HG02884 (cell line): ENCODE results near the gene TMEM150B.

ENCODE experiments used
- ATAC-seq: cut with Tn5 transposase; IDR thresholded peaks from one replicate; pipeline ENCODE4 v1.9.1; 2021; ENCODE audit warnings: mild to moderate bottlenecking, moderate library complexity; ENCODE audit not compliant: unreplicated experiment

Gene TMEM150B

DNA sequence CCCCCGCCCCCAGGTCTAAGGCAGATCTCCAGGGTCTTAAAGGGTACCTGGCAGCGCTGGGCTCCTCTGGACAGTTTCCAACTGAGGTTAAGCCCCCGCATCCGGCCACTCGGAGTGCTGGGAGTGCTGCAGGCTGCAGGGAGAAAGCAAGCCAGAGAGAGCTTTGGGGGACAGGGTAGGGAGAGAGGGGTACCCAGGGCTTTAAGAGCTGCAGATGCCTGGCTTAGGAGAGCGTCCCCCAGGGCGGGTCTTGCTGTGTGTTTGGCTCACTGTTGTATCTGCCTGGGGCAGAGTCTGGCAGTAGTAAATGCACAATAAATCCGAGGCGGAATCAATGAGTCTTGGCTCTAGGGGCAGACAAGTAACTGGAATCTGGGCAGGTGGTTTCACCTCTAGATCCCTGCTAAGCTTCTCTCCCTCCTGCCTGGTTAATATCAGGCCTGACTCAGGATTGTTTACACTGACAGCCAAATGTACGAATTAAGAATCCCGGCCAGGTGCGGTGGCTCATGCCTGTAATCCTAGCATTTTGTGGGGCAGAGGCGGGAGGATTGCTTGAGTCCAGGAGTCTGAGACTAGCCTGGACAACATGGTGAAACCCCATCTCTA is 30.2 kb upstream of the TMEM150B start:
- ATAC-seq = no peak

GRCh38 chr19:55354698-55355212 is 29.6 kb upstream of the TMEM150B start, which contains the start of gene COX6B2:
Gene COX6B2 (minus strand): TSS chr19:55354719. CDS start chr19:55354521, 198 bp downstream.
- no peak for ATAC-seq

DNA sequence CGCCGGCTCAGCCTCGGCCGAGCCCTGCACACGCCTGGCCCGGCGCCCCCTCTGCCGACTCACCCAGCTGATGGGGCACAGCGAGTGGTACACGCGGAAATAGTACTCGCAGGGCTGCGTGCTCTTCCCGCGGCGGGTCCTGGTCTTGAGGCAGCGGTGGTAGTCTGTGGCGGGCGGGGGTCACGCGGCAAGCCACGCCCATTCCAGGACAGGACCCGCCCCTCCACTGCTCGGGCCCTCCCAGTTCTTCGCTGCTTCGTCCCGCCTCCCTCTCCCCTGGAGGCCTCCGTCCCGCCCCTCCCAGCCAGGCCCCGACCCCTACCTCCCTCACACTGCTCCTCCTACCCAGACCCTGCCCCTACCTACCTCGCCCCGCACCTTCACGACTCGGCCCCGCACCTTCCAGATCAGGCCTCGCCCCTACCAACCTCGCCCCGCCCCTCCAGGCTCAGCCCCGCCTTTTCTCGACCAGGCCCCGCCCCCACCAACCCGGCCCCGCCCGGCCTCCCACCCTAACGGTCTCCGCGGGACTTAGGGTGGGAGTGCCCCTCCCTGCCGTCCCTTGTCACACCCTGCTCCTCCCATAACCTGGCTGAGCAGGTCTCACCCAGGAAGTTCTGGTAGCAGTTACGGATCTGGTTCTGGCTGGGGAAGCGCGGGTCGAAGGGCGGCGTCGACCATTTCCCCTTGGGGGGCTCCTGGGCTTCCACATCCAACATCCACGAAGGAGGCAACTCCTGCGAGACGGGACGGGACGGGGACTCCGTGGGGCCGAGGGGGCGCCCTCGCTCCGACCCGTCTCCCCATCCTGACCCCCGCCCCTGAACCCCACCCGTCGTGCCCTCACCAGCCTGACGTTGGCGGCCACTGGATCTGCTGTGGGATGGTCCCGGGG is 28.9 kb upstream of the TMEM150B start:
- no peak for ATAC-seq

- ATAC-seq = no peak
These were observed 28.2 kb upstream of the TMEM150B start for GRCh38 chr19:55353356-55353802.

- no peak for ATAC-seq
These were observed 27.5 kb upstream of the TMEM150B start for GRCh38 chr19:55352549-55353145.

DNA sequence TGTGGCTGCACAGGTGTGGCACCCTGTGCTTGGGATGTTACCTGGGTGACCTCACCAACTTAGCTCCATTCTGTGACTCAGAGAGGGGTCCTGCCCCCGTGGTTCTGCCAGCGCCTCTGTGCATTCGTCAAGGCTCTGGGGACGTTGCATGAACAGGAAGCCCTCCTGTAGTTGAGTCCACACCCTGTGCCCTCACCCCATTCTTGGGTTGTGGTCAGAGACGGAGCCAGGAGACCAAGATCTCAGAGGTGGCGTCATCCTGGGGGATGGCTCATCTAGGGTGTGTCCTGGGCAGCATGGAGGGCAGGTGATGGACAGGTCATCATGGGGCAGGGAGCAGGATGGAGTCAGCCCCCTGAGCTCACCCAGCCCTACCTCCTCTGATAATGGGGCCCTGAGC is 26.9 kb upstream of the TMEM150B start:
- no peak for ATAC-seq

GRCh38 chr19:55350620-55351315 is 25.6 kb upstream of the TMEM150B start:
- ATAC-seq = no peak

DNA sequence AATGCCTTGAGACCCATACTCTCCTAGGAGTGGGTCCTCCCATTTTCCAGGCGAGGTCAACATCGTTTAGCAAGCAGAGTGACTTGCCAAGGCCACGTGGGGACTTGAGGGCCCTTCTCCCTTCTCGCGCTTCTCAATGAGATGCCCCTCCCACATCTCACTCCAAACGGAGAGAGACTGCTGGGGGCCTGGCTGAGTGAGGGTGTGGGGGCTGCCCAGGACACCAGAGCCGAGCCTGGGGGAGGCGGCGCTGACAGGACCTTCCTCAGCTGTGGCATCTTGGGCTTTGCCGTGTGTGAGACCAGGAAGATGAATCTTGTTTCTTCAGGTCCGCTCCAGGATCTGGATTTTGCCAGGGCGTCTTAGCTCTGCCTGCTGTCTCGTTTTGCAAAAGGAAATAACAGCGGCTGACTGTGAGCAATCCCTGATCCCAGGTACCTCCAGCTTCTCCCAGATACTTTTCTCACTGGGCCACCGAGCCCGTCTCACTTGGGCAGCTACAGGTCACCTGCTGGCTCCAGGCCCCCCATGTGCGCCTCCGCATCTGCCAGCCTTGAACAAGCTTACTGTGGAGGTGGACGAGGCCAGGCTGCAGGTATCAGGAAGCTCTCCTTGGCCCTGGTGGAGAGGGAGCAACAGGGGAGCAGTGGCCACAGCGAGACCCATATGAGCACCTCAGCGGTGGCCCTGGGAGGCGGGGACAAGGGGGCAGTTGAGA is 23.3 kb upstream of the TMEM150B start:
- ATAC-seq = no peak

- no peak for ATAC-seq
These were observed 22.4 kb upstream of the TMEM150B start for GRCh38 chr19:55347442-55348009.

GRCh38 chr19:55346725-55347441 is 21.7 kb upstream of the TMEM150B start:
- ATAC-seq = no peak

GRCh38 chr19:55345818-55346724 is 20.9 kb upstream of the TMEM150B start:
- no peak for ATAC-seq

DNA sequence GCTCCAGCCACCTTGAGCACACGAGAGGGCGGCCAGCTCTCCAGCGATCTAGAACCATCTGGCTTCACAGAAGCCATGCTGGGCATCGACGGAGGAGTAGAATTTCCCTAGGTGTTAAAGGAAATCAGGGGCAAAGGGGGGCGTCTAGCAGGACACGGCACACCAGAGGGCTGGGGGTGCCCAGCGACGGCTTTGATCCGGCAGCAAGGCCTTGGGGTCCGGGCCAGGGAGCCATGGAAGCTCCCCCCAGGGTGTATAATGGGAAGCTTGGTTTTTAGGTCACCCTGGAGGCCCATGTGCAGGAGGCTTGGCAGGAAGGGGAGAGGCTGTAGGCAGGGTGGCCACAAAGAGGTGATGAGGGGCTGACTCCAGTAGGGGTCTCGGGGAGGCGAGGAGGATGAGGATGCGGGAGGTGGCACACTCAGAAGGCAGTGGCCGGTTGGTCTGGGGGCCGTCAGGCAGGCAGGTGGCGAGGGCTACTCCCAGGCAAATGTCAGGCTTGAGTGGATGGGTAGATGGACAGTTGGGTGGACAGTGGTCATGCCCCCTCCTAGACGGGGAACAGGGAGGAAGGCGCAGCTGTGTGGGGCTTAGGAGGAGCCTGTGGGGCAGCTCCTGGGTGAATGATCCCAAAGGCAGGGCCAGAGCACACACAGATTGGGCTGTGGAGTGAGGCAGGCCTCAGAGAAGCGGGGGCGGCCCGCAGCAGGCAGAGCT is 20.1 kb upstream of the TMEM150B start:
- no peak for ATAC-seq

GRCh38 chr19:55344444-55344843 is 19.3 kb upstream of the TMEM150B start:
- no peak for ATAC-seq

- no peak for ATAC-seq
These were observed 16.7 kb upstream of the TMEM150B start for GRCh38 chr19:55341595-55342531.

GRCh38 chr19:55341171-55341588 is 16.0 kb upstream of the TMEM150B start:
- no peak for ATAC-seq

DNA sequence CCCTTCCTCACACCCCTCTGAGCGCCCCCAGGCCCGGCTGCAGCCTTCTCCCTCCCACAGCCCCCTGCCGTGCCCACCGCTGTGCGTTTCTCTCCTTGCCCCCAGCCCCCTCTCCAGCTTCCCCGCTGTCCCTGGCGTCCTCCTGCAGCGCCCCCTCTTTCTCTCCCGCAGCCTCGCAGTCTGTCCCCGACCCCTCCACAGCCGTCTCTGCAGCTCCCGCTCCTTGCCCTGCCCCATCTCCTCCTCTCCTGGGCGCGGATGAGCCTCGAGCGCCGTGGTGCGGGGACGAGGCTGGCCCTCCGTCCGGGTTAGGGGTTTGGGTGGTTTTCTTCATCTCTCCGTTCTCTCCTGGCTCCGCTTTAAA is 15.6 kb upstream of the TMEM150B start:
- no peak for ATAC-seq
